Endothelial cell of umbilical vein (primary cell): ENCODE data around the gene CMA1. TPM values are rescaled to one million over a fixed set of nuclear protein-coding genes. Genes with fewer than 3 reads are reported as not detected.
"Not testable (repeated sequence)": the region's sequence is repeated elsewhere in the genome, so short reads cannot be mapped to it uniquely, and the experiment has no call there.

Experiments
- BruUV-seq: library from RNA; stranded (reverse); fragments of 400-500 nt; replicated peaks from 2 replicates; lab custom pipeline; 2021; lab: Mats Ljungman, UMichigan
- CTCF ChIA-PET: fragments of 300-600, 350-600 bp; sonication (Branson Sonifier 250); formaldehyde crosslinking; loops from one replicate; lab custom pipeline; 2021; ENCODE audit warnings: antibody characterized with exemption, inconsistent platforms; lab: Charles Lee
- POLR2A ChIA-PET: fragments of 300-600, 350-600 bp; sonication (Branson Sonifier 250); formaldehyde crosslinking; loops from one replicate; lab custom pipeline; 2021; ENCODE audit warnings: antibody characterized with exemption, inconsistent platforms; lab: Charles Lee
- DNase-seq: peaks from one replicate; pipeline ENCODE4 v3.0.0-alpha.2; 2011; ENCODE audit warnings: low read depth, low spot score
- FAIRE-seq: peaks from 2 replicates; lab custom pipeline; 2011; peaks lifted over from hg19 to GRCh38; lab: Jason Lieb, UNC
- H2AFZ ChIP-seq: 2 replicates; pipeline ENCODE4 v1.6.0; 2012; ENCODE audit warnings: low read depth, low read length, control low read depth, inconsistent platforms
- H3K27ac ChIP-seq: 2 replicates; pipeline ENCODE4 v1.5.1; 2011; ENCODE audit warnings: low read depth, mild to moderate bottlenecking, control low read depth, low read length, moderate library complexity; ENCODE audit not compliant: insufficient read depth
- H3K27me3 ChIP-seq, 2 experiments: 2 replicates each; pipeline versions ENCODE4 v1.6.0 to v1.6.1; 2011; ENCODE audit warnings: low read length in 2 of 2, mixed read lengths in 1 of 2; ENCODE audit not compliant: control insufficient read depth in 2 of 2, insufficient read depth in 2 of 2
- H3K36me3 ChIP-seq, 2 experiments: 2 replicates in 1 of 2; 3 replicates in 1 of 2; pipeline ENCODE4 v1.5.1; 2011; ENCODE audit warnings: low read length in 2 of 2, mild to moderate bottlenecking in 1 of 2, moderate library complexity in 1 of 2; ENCODE audit not compliant: control insufficient read depth in 2 of 2, insufficient read depth in 2 of 2; ENCODE audit errors: extremely low read depth in 1 of 2
- H3K4me1 ChIP-seq: 3 replicates; pipeline ENCODE4 v1.5.1; 2011; ENCODE audit warnings: mild to moderate bottlenecking, low read length; ENCODE audit not compliant: control insufficient read depth, insufficient read depth; ENCODE audit errors: extremely low read depth
- H3K4me2 ChIP-seq: 2 replicates; pipeline ENCODE4 v1.6.1; 2011; ENCODE audit warnings: low read length, control low read depth, mixed read lengths; ENCODE audit not compliant: insufficient read depth
- H3K4me3 ChIP-seq, 3 experiments: fragments of 200-600 bp in 1 of 3; sonication (generic), shearing (Covaris generic) in 1 of 3; replicated peaks in 1 of 3; 2 replicates each; pipeline ENCODE4 v1.5.1; 2011 to 2016; ENCODE audit warnings: control low read depth in 3 of 3, low read length in 3 of 3, mild to moderate bottlenecking in 2 of 3, inconsistent platforms in 1 of 3, low read depth in 1 of 3, moderate library complexity in 1 of 3; ENCODE audit not compliant: insufficient read depth in 1 of 3
- H3K79me2 ChIP-seq: 2 replicates; pipeline ENCODE4 v1.6.0; 2012; ENCODE audit warnings: low read length, inconsistent platforms; ENCODE audit not compliant: control insufficient read depth, insufficient read depth
- H3K9ac ChIP-seq: replicated peaks from 2 replicates; pipeline ENCODE3; 2011; ENCODE audit warnings: low read length, control low read depth; ENCODE audit not compliant: insufficient read depth; ENCODE audit errors: extremely low read depth
- H3K9me1 ChIP-seq: replicated peaks from 3 replicates; pipeline ENCODE4 v1.6.0; 2011; ENCODE audit warnings: mild to moderate bottlenecking, low read length; ENCODE audit not compliant: control insufficient read depth, insufficient read depth; ENCODE audit errors: extremely low read depth
- H3K9me3 ChIP-seq: replicated peaks from 2 replicates; pipeline ENCODE4 v1.5.1; 2012; ENCODE audit warnings: low read length, inconsistent platforms; ENCODE audit not compliant: control insufficient read depth, insufficient read depth
- H4K20me1 ChIP-seq: replicated peaks from 2 replicates; pipeline ENCODE3; 2011; ENCODE audit warnings: mild to moderate bottlenecking, low read length; ENCODE audit not compliant: control insufficient read depth, insufficient read depth; ENCODE audit errors: extremely low read depth
- EZH2 ChIP-seq: IDR thresholded peaks from 2 replicates; pipeline ENCODE4 v1.6.1; 2012; ENCODE audit warnings: borderline replicate concordance, low read depth, mild to moderate bottlenecking, moderate library complexity, low read length, inconsistent platforms; ENCODE audit not compliant: severe bottlenecking
- FOS ChIP-seq: IDR thresholded peaks from 2 replicates; pipeline ENCODE4 v1.6.1; 2011; ENCODE audit warnings: mild to moderate bottlenecking, low read length, moderate library complexity, borderline replicate concordance; ENCODE audit not compliant: insufficient read depth
- GATA2 ChIP-seq: IDR thresholded peaks from 2 replicates; pipeline ENCODE4 v1.7.0; 2011; ENCODE audit warnings: low read depth, mild to moderate bottlenecking, moderate library complexity, mixed read lengths, low read length; ENCODE audit not compliant: insufficient read length, insufficient read depth
- JUN ChIP-seq: IDR thresholded peaks from 2 replicates; pipeline ENCODE4 v1.6.1; 2011; ENCODE audit warnings: borderline replicate concordance, low read depth; ENCODE audit not compliant: insufficient read length, insufficient read depth
- MAX ChIP-seq: IDR thresholded peaks from 2 replicates; pipeline ENCODE4 v1.6.1; 2011; ENCODE audit not compliant: insufficient read depth, insufficient read length
- MYC ChIP-seq: IDR thresholded peaks from one replicate; pipeline ENCODE4 v1.6.1; 2011; ENCODE audit warnings: mild to moderate bottlenecking, low read depth, low read length
- POLR2A ChIP-seq: IDR thresholded peaks from 2 replicates; pipeline ENCODE4 v1.6.1; 2012; ENCODE audit warnings: low read depth, mild to moderate bottlenecking, control low read depth, low read length
- POLR2AphosphoS5 ChIP-seq: IDR thresholded peaks from 2 replicates; pipeline ENCODE4 v1.6.1; 2012; ENCODE audit warnings: low read depth, mild to moderate bottlenecking, control low read depth, low read length, moderate library complexity; ENCODE audit not compliant: insufficient read depth
- dilution Hi-C: fragments of 300-500 bp; cut with MboI; formaldehyde crosslinking; loops from one replicate; pipeline ENCODE4 v1.15.0; 2019; ENCODE audit warnings: low sequenced_read_pairs; ENCODE audit not compliant: extremely low pct_ligation_motif_present
- intact Hi-C: fragments of 100-400 bp; cut with micrococcal nuclease; formaldehyde crosslinking; loops from one replicate; pipeline ENCODE4 v1.10.0; 2022
- polyA plus RNA-seq, 4 experiments: library from polyadenylated mRNA; depleted of rRNA in 3 of 4; stranded (reverse) in 3 of 4; unstranded in 1 of 4; fragments of >200 nt; gene quantifications; 2 replicates each; pipeline versions ENCODE4 v1.2.1 to v1.2.3, GENCODE V29; 2011 to 2012; ENCODE audit warnings: missing spikeins in 1 of 4
- total RNA-seq: library from RNA; stranded (reverse); gene quantifications from 2 replicates; pipeline ENCODE4 v1.2.3, GENCODE V29; 2021
- TF ChIP-seq, protein P1 (sequence below), 2 donors: IDR thresholded peaks; 1 replicate in 1 of 2; 2 replicates in 1 of 2; pipeline ENCODE4 v1.5.1; 2011; ENCODE audit warnings: low read length in 2 of 2, mild to moderate bottlenecking in 2 of 2, moderate library complexity in 2 of 2, control low read depth in 1 of 2, inconsistent platforms in 1 of 2, low read depth in 1 of 2; ENCODE audit not compliant: insufficient read depth in 1 of 2; ENCODE audit errors: extremely low read depth in 1 of 2

The CMA1 gene
- total and polyA plus RNA-seq, 2 donors (not counting 3 experiments of a cell fraction or from before 2014, with no cell fraction given), result not detected

DNA sequence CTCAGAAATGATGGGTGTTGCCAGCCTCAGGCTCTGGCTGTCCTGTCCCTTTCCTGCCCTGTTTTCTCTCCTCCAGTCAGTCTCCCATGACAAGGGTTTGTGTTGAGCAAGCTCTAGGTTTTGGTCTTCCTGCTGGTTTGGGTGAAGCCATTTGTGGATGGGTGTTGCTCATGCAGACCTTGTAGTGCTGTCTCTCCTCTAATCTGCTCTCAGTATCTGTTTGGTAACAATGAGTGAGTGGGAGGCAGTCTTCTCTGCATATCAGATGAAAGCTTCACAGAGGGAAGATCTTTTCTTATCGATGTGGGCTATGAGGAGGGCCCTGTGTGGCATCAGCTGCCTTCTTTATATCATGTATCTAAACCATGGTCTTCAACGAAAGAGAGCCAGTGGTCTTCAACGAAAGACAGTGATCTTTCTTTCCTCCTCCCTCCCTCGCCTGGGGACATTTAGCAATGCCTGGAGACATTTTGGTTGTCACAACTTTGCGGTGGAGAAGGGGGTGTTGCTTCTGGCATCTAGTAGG, 3.6 kb downstream of the CMA1 start:
- no peak for TF ChIP-seq JUN
- TF ChIP-seq, protein P1, sequence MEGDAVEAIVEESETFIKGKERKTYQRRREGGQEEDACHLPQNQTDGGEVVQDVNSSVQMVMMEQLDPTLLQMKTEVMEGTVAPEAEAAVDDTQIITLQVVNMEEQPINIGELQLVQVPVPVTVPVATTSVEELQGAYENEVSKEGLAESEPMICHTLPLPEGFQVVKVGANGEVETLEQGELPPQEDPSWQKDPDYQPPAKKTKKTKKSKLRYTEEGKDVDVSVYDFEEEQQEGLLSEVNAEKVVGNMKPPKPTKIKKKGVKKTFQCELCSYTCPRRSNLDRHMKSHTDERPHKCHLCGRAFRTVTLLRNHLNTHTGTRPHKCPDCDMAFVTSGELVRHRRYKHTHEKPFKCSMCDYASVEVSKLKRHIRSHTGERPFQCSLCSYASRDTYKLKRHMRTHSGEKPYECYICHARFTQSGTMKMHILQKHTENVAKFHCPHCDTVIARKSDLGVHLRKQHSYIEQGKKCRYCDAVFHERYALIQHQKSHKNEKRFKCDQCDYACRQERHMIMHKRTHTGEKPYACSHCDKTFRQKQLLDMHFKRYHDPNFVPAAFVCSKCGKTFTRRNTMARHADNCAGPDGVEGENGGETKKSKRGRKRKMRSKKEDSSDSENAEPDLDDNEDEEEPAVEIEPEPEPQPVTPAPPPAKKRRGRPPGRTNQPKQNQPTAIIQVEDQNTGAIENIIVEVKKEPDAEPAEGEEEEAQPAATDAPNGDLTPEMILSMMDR (IDR thresholded peaks at IDR 0.05; ENCODE audit: extremely low read depth in 1 of 2, insufficient read depth in 1 of 2, low read depth in 1 of 2, low read length in 2 of 2), result no peak
- TF ChIP-seq EZH2, result no peak
- no peak for TF ChIP-seq POLR2AphosphoS5
- no peak for TF ChIP-seq POLR2A
- no peak for TF ChIP-seq MYC
- TF ChIP-seq GATA2, result no peak
- no peak for TF ChIP-seq MAX
- no peak for TF ChIP-seq FOS
- intact Hi-C loops, result no loop called here
- H3K4me3 ChIP-seq, result no peak overlapping the region
- FAIRE-seq (no peak), DNase-seq (no peak)
- H3K9ac ChIP-seq, result no peak overlapping the region
- dilution Hi-C loops, result no loop called here
- BruUV-seq, result no TSS peak
- no peaks in the 10 kb centered on the region for H3K4me1 ChIP-seq
- H3K9me3 ChIP-seq, result no peaks in the 10 kb centered on the region
- no peak overlapping the region for H3K27ac ChIP-seq
- no peaks in the 10 kb centered on the region for H4K20me1 ChIP-seq
- no peak overlapping the region for H3K4me2 ChIP-seq
- H3K79me2 ChIP-seq, result no peaks in the 10 kb centered on the region
- H3K36me3 ChIP-seq, result no peaks in the 10 kb centered on the region
- POLR2A ChIA-PET, result no interaction called here
- H3K27me3 ChIP-seq, result no peaks in the 10 kb centered on the region
- H2AFZ ChIP-seq, result no peak overlapping the region
- CTCF ChIA-PET, result no interaction called here
- H3K9me1 ChIP-seq, result no peaks in the 10 kb centered on the region

DNA sequence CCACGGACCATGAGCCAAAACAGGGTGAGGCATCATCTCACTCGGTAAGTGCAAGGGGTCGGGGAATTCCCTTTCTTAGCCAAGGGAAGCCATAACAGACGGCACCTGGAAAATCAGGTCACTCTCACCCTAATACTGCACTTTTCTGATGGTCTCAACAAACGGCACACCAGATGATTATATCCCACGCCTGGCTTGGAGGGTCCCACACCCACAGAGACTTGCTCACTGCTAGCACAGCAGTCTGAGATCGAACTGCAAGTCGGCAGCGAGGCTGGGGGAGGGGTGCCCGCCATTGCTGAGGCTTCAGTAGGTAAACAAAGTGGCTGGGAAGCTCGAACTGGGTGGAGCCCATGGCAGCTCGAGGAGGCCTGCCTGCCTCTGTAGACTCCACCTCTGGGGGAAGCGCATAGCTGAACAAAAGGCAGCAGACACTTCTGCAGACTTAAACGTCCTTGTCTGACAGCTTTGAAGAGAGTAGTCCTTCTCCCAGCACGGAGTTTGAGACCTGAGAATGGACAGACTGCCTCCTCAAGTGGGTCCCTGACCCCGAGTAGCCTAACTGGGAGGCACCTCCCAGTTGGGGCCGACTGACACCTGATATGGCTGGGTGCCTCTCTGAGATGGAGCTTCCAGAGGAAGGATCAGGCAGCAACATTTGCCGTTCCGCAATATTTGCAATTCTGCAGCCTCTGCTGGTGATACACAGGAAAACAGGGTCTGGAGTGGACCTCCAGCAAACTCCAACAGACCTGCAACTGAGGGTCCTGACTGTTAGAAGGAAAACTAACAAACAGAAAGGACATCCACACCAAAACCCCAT, 16.3 kb downstream of the CMA1 start:
- intact Hi-C loops, result not testable (repeated sequence)

More for the DNA sequence above, 16.3 kb downstream of the CMA1 start:
- H3K9me1 ChIP-seq, H3K4me1 ChIP-seq, POLR2A ChIA-PET, DNase-seq, H3K4me3 ChIP-seq, dilution Hi-C loops, H3K27ac ChIP-seq, H4K20me1 ChIP-seq, H3K9me3 ChIP-seq, H3K27me3 ChIP-seq, BruUV-seq, FAIRE-seq, H3K4me2 ChIP-seq, H3K9ac ChIP-seq, H3K79me2 ChIP-seq, H2AFZ ChIP-seq, H3K36me3 ChIP-seq: not testable (repeated sequence)
- CTCF ChIA-PET, result interaction anchor here (1.0 kb wide), 1 partner anchor 10 kb away, joined by 3 read pairs; no protein-coding TSS in a partner anchor
